ENCODE measurements around the gene PRRT3.
"Not testable (repeated sequence)": the region's sequence is repeated elsewhere in the genome, so short reads cannot be mapped to it uniquely, and the experiment has no call there.

DNA sequence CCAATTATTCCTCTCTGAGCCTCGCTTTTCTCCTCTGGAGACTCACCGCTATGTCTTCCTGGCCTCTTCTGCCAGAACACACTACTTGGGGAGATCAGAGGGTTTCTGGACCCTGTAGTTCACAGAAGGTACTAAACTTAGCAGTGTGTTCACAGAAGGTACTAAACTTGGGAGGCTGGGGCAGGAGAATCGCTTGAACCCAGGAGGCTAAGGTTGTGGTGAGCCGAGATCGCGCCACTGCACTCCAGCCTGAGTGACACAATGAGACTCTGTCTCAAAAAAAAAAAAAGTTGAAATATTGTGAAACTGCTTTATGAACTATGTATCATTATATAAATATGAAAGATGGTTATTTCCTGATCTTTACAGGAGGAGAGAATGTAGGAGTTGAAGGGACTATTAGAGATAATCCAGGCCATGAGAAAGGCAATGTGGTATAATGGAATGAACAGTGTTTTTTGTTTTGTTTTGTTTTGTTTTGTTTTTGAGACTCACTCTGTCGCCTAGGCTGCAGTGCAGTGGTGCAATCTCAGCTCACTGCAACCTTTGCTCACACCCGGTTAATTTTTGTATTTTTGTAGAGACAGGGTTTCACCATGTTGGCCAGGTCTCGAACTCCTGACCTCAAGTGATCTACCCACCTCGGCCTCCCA is 55.3 kb downstream of the PRRT3 start:
- not testable (repeated sequence) for TF ChIP-seq POLR2A (IDR thresholded peaks at IDR 0.05; ENCODE audit: extremely low read depth, insufficient read length)
- TF ChIP-seq, protein P1, sequence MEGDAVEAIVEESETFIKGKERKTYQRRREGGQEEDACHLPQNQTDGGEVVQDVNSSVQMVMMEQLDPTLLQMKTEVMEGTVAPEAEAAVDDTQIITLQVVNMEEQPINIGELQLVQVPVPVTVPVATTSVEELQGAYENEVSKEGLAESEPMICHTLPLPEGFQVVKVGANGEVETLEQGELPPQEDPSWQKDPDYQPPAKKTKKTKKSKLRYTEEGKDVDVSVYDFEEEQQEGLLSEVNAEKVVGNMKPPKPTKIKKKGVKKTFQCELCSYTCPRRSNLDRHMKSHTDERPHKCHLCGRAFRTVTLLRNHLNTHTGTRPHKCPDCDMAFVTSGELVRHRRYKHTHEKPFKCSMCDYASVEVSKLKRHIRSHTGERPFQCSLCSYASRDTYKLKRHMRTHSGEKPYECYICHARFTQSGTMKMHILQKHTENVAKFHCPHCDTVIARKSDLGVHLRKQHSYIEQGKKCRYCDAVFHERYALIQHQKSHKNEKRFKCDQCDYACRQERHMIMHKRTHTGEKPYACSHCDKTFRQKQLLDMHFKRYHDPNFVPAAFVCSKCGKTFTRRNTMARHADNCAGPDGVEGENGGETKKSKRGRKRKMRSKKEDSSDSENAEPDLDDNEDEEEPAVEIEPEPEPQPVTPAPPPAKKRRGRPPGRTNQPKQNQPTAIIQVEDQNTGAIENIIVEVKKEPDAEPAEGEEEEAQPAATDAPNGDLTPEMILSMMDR (IDR thresholded peaks at IDR 0.05; ENCODE audit: low read depth, low read length) = not testable (repeated sequence)
- TF ChIP-seq, protein P2, sequence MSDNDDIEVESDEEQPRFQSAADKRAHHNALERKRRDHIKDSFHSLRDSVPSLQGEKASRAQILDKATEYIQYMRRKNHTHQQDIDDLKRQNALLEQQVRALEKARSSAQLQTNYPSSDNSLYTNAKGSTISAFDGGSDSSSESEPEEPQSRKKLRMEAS (IDR thresholded peaks at IDR 0.05; ENCODE audit: low read depth, low read length) = not testable (repeated sequence)
